ENCODE results near the gene ACACA.

ACACA gene

GRCh38 chr17:37310940-37311339, 95.7 kb downstream of the ACACA start:
- H2AFZ ChIP-seq (ENCODE audit: low read length): no peak overlapping the region
- no peaks in the 10 kb centered on the region for H3K79me2 ChIP-seq (ENCODE audit: insufficient read depth, low read length)
- no peaks in the 10 kb centered on the region for H3K27me3 ChIP-seq (ENCODE audit: insufficient read depth, low read length, poor library complexity, severe bottlenecking)
- no peak overlapping the region for H3K4me2 ChIP-seq (ENCODE audit: low read depth, low read length, poor library complexity, severe bottlenecking)
- no peaks in the 10 kb centered on the region for H3K4me1 ChIP-seq (ENCODE audit: insufficient read depth, low read length, poor library complexity, severe bottlenecking)
- no peak overlapping the region for H3K4me3 ChIP-seq (ENCODE audit: low read length, poor library complexity, severe bottlenecking)
- H3F3A ChIP-seq (ENCODE audit: low read depth): no peaks in the 10 kb centered on the region
- H4K20me1 ChIP-seq (ENCODE audit: insufficient read depth, low read length, poor library complexity, severe bottlenecking): no peaks in the 10 kb centered on the region
- no peaks in the 10 kb centered on the region for H3K9me3 ChIP-seq (ENCODE audit: insufficient read depth, low read depth, low read length)
- no peak for TF ChIP-seq EZH2phosphoT487 (IDR thresholded peaks at IDR 0.05; ENCODE audit: borderline replicate concordance)
- no peak for TF ChIP-seq CTCF (conservative IDR thresholded peaks at IDR 0.05; ENCODE audit: low read length)
- H3K9ac ChIP-seq (ENCODE audit: low read depth, low read length, poor library complexity, severe bottlenecking): no peak overlapping the region
- H3K9me2 ChIP-seq (replicated peaks; ENCODE audit: low read depth, low read length): no peaks in the 10 kb centered on the region
- peaks cover 3% of the 10 kb centered on the region; the same call in 1 of the 2 replicates for H3K36me3 ChIP-seq (ENCODE audit: insufficient read depth, low read length)

GRCh38 chr17:37309051-37309450, 97.6 kb downstream of the ACACA start:
- Histone ChIP-seq H3K9ac (ENCODE audit: low read depth, low read length, poor library complexity, severe bottlenecking) (no peak overlapping the region), H3F3A (ENCODE audit: low read depth) (no peaks in the 10 kb centered on the region), H3K4me3 (ENCODE audit: low read length, poor library complexity, severe bottlenecking) (no peak overlapping the region), H3K36me3 (ENCODE audit: insufficient read depth, low read length) (no peaks in the 10 kb centered on the region), H3K27me3 (ENCODE audit: insufficient read depth, low read length, poor library complexity, severe bottlenecking) (no peaks in the 10 kb centered on the region), H3K4me2 (ENCODE audit: low read depth, low read length, poor library complexity, severe bottlenecking) (no peak overlapping the region), H3K4me1 (ENCODE audit: insufficient read depth, low read length, poor library complexity, severe bottlenecking) (no peaks in the 10 kb centered on the region), H3K9me3 (ENCODE audit: insufficient read depth, low read depth, low read length) (no peaks in the 10 kb centered on the region), H3K9me2 (replicated peaks; ENCODE audit: low read depth, low read length) (no peaks in the 10 kb centered on the region), H4K20me1 (ENCODE audit: insufficient read depth, low read length, poor library complexity, severe bottlenecking) (no peaks in the 10 kb centered on the region), H3K79me2 (ENCODE audit: insufficient read depth, low read length) (no peaks in the 10 kb centered on the region), H2AFZ (ENCODE audit: low read length) (no peak overlapping the region)
- TF ChIP-seq EZH2phosphoT487 (IDR thresholded peaks at IDR 0.05; ENCODE audit: borderline replicate concordance): no peak
- no peak for TF ChIP-seq CTCF (conservative IDR thresholded peaks at IDR 0.05; ENCODE audit: low read length)

GRCh38 chr17:37305406-37305905, 101.2 kb downstream of the ACACA start:
- H3K27me3 ChIP-seq (ENCODE audit: insufficient read depth, low read length, poor library complexity, severe bottlenecking): no peaks in the 10 kb centered on the region
- no peaks in the 10 kb centered on the region for H3K9me2 ChIP-seq (replicated peaks; ENCODE audit: low read depth, low read length)
- no peak overlapping the region for H3K9ac ChIP-seq (ENCODE audit: low read depth, low read length, poor library complexity, severe bottlenecking)
- no peak overlapping the region for H3K4me2 ChIP-seq (ENCODE audit: low read depth, low read length, poor library complexity, severe bottlenecking)
- H3F3A ChIP-seq (ENCODE audit: low read depth): no peaks in the 10 kb centered on the region
- no peak for TF ChIP-seq EZH2phosphoT487 (IDR thresholded peaks at IDR 0.05; ENCODE audit: borderline replicate concordance)
- TF ChIP-seq CTCF (conservative IDR thresholded peaks at IDR 0.05; ENCODE audit: low read length): no peak
- no peaks in the 10 kb centered on the region for H3K4me1 ChIP-seq (ENCODE audit: insufficient read depth, low read length, poor library complexity, severe bottlenecking)
- no peak overlapping the region for H3K4me3 ChIP-seq (ENCODE audit: low read length, poor library complexity, severe bottlenecking)
- no peaks in the 10 kb centered on the region for H3K79me2 ChIP-seq (ENCODE audit: insufficient read depth, low read length)
- no peak overlapping the region for H2AFZ ChIP-seq (ENCODE audit: low read length)
- H3K9me3 ChIP-seq (ENCODE audit: insufficient read depth, low read depth, low read length): no peaks in the 10 kb centered on the region
- no peaks in the 10 kb centered on the region for H4K20me1 ChIP-seq (ENCODE audit: insufficient read depth, low read length, poor library complexity, severe bottlenecking)
- peaks cover 6% of the 10 kb centered on the region; the same call in 1 of the 2 replicates for H3K36me3 ChIP-seq (ENCODE audit: insufficient read depth, low read length)

Data from Loucy (cell line).